GM18498 (cell line): ENCODE results near the gene INSIG2.
A peak's percentile ranks its signal among the peaks of the same experiment; 100 is the strongest.

Source experiments
- ATAC-seq: cut with Tn5 transposase; IDR thresholded peaks from one replicate; pipeline ENCODE4 v1.9.1; 2021; ENCODE audit warnings: mild to moderate bottlenecking, moderate library complexity; ENCODE audit not compliant: unreplicated experiment

INSIG2 gene

GRCh38 chr2:118124288-118124891 is 36.1 kb downstream of the INSIG2 start:
- ATAC-seq: no peak

GRCh38 chr2:118127250-118127649 is 39.0 kb downstream of the INSIG2 start:
- ATAC-seq: no peak

GRCh38 chr2:118128826-118129225 is 40.6 kb downstream of the INSIG2 start:
- no peak for ATAC-seq

- ATAC-seq: no peak
These were observed 42.1 kb downstream of the INSIG2 start for GRCh38 chr2:118130385-118130784.

- no peak for ATAC-seq
These were observed 43.5 kb downstream of the INSIG2 start for GRCh38 chr2:118131771-118132170.

GRCh38 chr2:118133916-118134315 is 45.6 kb downstream of the INSIG2 start:
- no peak for ATAC-seq

GRCh38 chr2:118134650-118135049 is 46.4 kb downstream of the INSIG2 start:
- no peak for ATAC-seq

GRCh38 chr2:118145207-118145606 is 56.9 kb downstream of the INSIG2 start:
- ATAC-seq: no peak

GRCh38 chr2:118145806-118146205 is 57.5 kb downstream of the INSIG2 start:
- no peak for ATAC-seq

GRCh38 chr2:118146315-118147283 is 58.3 kb downstream of the INSIG2 start:
- no peak for ATAC-seq

- ATAC-seq: no peak
These were observed 59.9 kb downstream of the INSIG2 start for GRCh38 chr2:118148133-118148532.

GRCh38 chr2:118148809-118149208 is 60.5 kb downstream of the INSIG2 start:
- ATAC-seq: no peak

GRCh38 chr2:118150294-118150693 is 62.0 kb downstream of the INSIG2 start:
- ATAC-seq: no peak

- ATAC-seq: peak; percentile 51
These were observed 63.6 kb downstream of the INSIG2 start for GRCh38 chr2:118151831-118152230.

GRCh38 chr2:118153433-118153832 is 65.2 kb downstream of the INSIG2 start:
- no peak for ATAC-seq

- no peak for ATAC-seq
These were observed 65.9 kb downstream of the INSIG2 start for GRCh38 chr2:118154176-118154575.
